Naive B cell (primary cell): Measurements from ENCODE around the gene TRAK1. TPM values are rescaled to one million over a fixed set of nuclear protein-coding genes. Genes with fewer than 3 reads are reported as not detected.

Experiments
- ATAC-seq, 2 donors: fragments of 150-1000 bp; cut with Tn5 transposase; 2 replicates each; pipeline ENCODE4 v1.10.0; 2021; ENCODE audit warnings: low read depth in 2 of 2, mild to moderate bottlenecking in 2 of 2, moderate library complexity in 2 of 2
- DNase-seq: peaks from one replicate; pipeline ENCODE4 v3.0.0; 2022
- H3K27ac Mint-ChIP-seq, 6 donors: one replicate each; pipeline ENCODE4 v1.8.0; 2020 to 2022; ENCODE audit warnings: mild to moderate bottlenecking in 6 of 6, mixed read lengths in 6 of 6, moderate library complexity in 5 of 6, inconsistent platforms in 2 of 6
- H3K27me3 Mint-ChIP-seq, 3 donors: one replicate each; pipeline ENCODE4 v1.8.0; 2021 to 2022; ENCODE audit warnings: mixed read lengths in 3 of 3, mild to moderate bottlenecking in 1 of 3
- H3K36me3 Mint-ChIP-seq, 2 donors: one replicate each; pipeline ENCODE4 v1.8.0; 2020 to 2022; ENCODE audit warnings: mixed read lengths in 2 of 2, inconsistent platforms in 1 of 2, mild to moderate bottlenecking in 1 of 2
- H3K4me1 Mint-ChIP-seq, 3 donors: one replicate each; pipeline ENCODE4 v1.8.0; 2020 to 2022; ENCODE audit warnings: mixed read lengths in 3 of 3, inconsistent platforms in 1 of 3, mild to moderate bottlenecking in 1 of 3, moderate library complexity in 1 of 3
- H3K4me3 Mint-ChIP-seq, 8 donors: one replicate each; pipeline ENCODE4 v1.8.0; 2020 to 2022; ENCODE audit warnings: mild to moderate bottlenecking in 8 of 8, mixed read lengths in 8 of 8, moderate library complexity in 8 of 8, inconsistent platforms in 2 of 8
- H3K9me3 Mint-ChIP-seq, 7 donors: one replicate each; pipeline ENCODE4 v1.8.0; 2020 to 2022; ENCODE audit warnings: mixed read lengths in 7 of 7, mild to moderate bottlenecking in 5 of 7, inconsistent platforms in 2 of 7, moderate library complexity in 1 of 7
- polyA plus RNA-seq, 6 donors: library from polyadenylated mRNA; unstranded; fragments of 300-500 nt; fragmentation: Illumina TruSeq; gene quantifications; one replicate each; pipeline ENCODE4 v1.2.3, GENCODE V29; 2021; ENCODE audit warnings: low read depth in 6 of 6

The TRAK1 gene
- polyA plus RNA-seq, 6 donors from 2014 or later = 20.5 to 54.1 (median 28.4) TPM

- H3K36me3 Mint-ChIP-seq = peaks cover 7 to 8% of the 10 kb centered on the region in 2 donors
- peaks cover 0 to 5% (median 0%) of the 10 kb centered on the region in 7 donors for H3K9me3 Mint-ChIP-seq
- ATAC-seq (no peak), DNase-seq (no peak)
- no peak overlapping the region for H3K4me3 Mint-ChIP-seq
- H3K27ac Mint-ChIP-seq = no peak overlapping the region
- peaks cover 35 to 49% (median 49%) of the 10 kb centered on the region in 3 donors for H3K4me1 Mint-ChIP-seq
- H3K27me3 Mint-ChIP-seq = no peaks in the 10 kb centered on the region
Observed at GRCh38 chr3:42106646-42107045, 15.5 kb downstream of the TRAK1 start.

DNA sequence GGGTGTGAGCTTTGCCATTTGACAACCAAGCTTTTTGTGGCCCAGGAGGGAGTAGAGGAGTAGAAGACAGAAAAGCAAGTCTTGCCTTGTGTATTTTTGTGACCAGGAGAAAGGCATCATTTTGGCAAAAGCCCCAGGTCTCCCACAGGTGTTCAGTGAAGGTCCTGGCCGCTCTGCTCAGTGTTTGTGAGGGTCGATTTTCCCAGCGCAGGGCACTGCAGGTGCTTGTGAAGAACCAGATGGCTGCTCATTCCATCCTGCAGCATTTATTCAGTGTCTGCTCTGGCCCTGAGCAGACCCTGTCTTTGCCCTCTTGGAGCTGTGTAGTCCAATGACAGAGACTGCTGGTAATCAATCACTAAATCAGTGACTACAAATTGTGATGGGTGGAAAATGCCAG lies 19.5 kb downstream of the TRAK1 start:
- Mint-ChIP-seq H3K4me3 (peak overlapping the region in 3 of 8 donors; percentile 20 to 63 (median 57)), H3K9me3 (no peaks in the 10 kb centered on the region), H3K36me3 (peaks cover 0 to under 1% of the 10 kb centered on the region in 2 donors), H3K4me1 (peaks cover 36 to 52% (median 52%) of the 10 kb centered on the region in 3 donors), H3K27ac (peak overlapping the region in 5 of 6 donors; percentile 43 to 92 (median 81)), H3K27me3 (no peaks in the 10 kb centered on the region)
- DNase-seq (no peak), ATAC-seq (no peak)

GRCh38 chr3:42114130-42114725 lies 23.1 kb downstream of the TRAK1 start:
- DNase-seq (peak; percentile 35), ATAC-seq (peak; percentile 75 to 85)
- Mint-ChIP-seq H3K4me1 (peaks cover 57 to 76% (median 70%) of the 10 kb centered on the region in 3 donors), H3K9me3 (no peaks in the 10 kb centered on the region), H3K36me3 (no peaks in the 10 kb centered on the region), H3K27ac (peak overlapping the region; percentile 80 to 92 (median 89)), H3K4me3 (peak overlapping the region; percentile 7 to 82 (median 68)), H3K27me3 (no peaks in the 10 kb centered on the region)

- H3K4me1 Mint-ChIP-seq = peaks cover 54 to 76% (median 73%) of the 10 kb centered on the region in 3 donors
Observed at GRCh38 chr3:42115215-42115614, 24.1 kb downstream of the TRAK1 start.

DNA sequence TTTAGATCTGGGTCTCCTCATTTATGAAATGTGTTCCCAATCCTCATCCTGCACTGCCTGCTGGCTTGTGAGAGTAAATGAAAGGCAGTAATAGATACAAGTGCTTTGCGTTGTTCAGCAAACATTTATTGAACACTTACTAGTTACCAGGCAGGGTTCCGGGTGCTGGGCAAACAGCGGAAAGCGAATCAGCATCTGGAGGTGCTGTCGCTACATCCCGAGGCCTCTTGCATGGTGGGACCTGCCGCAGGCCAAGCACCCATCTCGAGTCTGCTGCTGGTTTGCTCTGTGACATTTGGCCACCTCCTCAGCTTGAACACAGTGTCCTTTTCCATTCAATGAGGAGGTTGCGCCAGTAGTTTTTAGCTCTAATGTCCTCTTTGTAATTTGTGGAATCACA lies 24.8 kb downstream of the TRAK1 start:
- Mint-ChIP-seq H3K9me3 (no peaks in the 10 kb centered on the region), H3K4me3 (peak overlapping the region in 1 of 8 donors; percentile 54), H3K27me3 (no peaks in the 10 kb centered on the region), H3K27ac (peak overlapping the region in 4 of 6 donors; percentile 65 to 92 (median 84)), H3K36me3 (no peaks in the 10 kb centered on the region), H3K4me1 (peaks cover 51 to 76% (median 74%) of the 10 kb centered on the region in 3 donors)
- ATAC-seq = no peak
- DNase-seq = no peak

More at GRCh38 chr3:42115215-42115614, 24.1 kb downstream of the TRAK1 start:
- Mint-ChIP-seq H3K9me3 (no peaks in the 10 kb centered on the region), H3K27me3 (no peaks in the 10 kb centered on the region), H3K36me3 (no peaks in the 10 kb centered on the region), H3K27ac (peak overlapping the region in 5 of 6 donors; percentile 70 to 92 (median 85)), H3K4me3 (peak overlapping the region in 4 of 8 donors; percentile 62 to 82 (median 70))
- DNase-seq = no peak
- no peak for ATAC-seq

GRCh38 chr3:42116466-42116865 lies 25.3 kb downstream of the TRAK1 start:
- peaks cover 52 to 79% (median 76%) of the 10 kb centered on the region in 3 donors for H3K4me1 Mint-ChIP-seq

GRCh38 chr3:42117175-42118008 lies 26.2 kb downstream of the TRAK1 start:
- Mint-ChIP-seq H3K4me1 (peaks cover 56 to 88% (median 83%) of the 10 kb centered on the region in 3 donors), H3K4me3 (peak overlapping the region in 5 of 8 donors; percentile 12 to 60 (median 16)), H3K27ac (peak overlapping the region; percentile 31 to 92 (median 53)), H3K36me3 (no peaks in the 10 kb centered on the region), H3K9me3 (no peaks in the 10 kb centered on the region), H3K27me3 (no peaks in the 10 kb centered on the region)
- ATAC-seq (no peak), DNase-seq (no peak)

More at GRCh38 chr3:42116466-42116865, 25.3 kb downstream of the TRAK1 start:
- Mint-ChIP-seq H3K36me3 (no peaks in the 10 kb centered on the region), H3K27ac (peak overlapping the region in 4 of 6 donors; percentile 56 to 92 (median 83)), H3K27me3 (no peaks in the 10 kb centered on the region), H3K4me3 (no peak overlapping the region), H3K9me3 (no peaks in the 10 kb centered on the region)
- DNase-seq (no peak), ATAC-seq (no peak)

DNA sequence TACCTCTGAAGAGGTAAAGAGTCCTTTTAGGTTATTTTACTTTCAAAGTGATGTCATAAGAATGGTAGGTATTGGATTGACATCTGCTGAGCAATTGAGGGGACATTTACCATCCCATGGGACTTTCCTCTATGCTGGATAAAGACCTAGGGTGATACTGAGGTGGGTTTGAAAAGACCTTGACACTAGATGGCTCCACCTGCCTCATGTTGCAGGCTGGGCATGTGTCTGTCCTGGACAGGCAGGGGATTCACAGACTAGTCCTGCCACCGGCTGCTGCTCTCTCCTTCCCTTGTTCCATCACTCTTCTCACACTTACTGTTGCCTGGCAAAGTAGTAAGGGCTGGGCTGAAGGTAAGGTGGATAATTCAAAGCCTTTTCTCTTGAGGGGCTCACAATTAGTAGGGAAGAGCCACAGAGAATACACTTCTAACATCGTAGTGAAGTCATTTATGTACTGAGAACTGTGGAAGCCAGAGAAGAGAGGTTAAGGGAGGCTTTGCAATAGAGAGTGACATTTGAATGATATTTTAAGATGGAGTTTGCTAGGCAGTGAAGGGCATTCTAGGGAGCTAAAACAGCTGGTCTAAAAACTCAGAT lies 27.7 kb downstream of the TRAK1 start:
- Mint-ChIP-seq H3K27ac (peak overlapping the region; percentile 16 to 95 (median 79)), H3K4me1 (peaks cover 66 to 97% (median 91%) of the 10 kb centered on the region in 3 donors), H3K27me3 (no peaks in the 10 kb centered on the region), H3K4me3 (peak overlapping the region in 3 of 8 donors; percentile 41 to 55 (median 42)), H3K9me3 (no peaks in the 10 kb centered on the region), H3K36me3 (peaks cover 0 to 6% of the 10 kb centered on the region in 2 donors)
- DNase-seq = peak; percentile 18
- ATAC-seq = peak; percentile 55 to 58

- peaks cover 65 to 97% (median 90%) of the 10 kb centered on the region in 3 donors for H3K4me1 Mint-ChIP-seq
- ATAC-seq (no peak), DNase-seq (no peak)
- H3K27me3 Mint-ChIP-seq = no peaks in the 10 kb centered on the region
- peak overlapping the region in 5 of 8 donors; percentile 3 to 55 (median 29) for H3K4me3 Mint-ChIP-seq
- no peaks in the 10 kb centered on the region for H3K9me3 Mint-ChIP-seq
- H3K36me3 Mint-ChIP-seq = peaks cover 4 to 9% of the 10 kb centered on the region in 2 donors
- H3K27ac Mint-ChIP-seq = peak overlapping the region; percentile 52 to 95 (median 82)
Observed at GRCh38 chr3:42119561-42120355, 28.6 kb downstream of the TRAK1 start.

GRCh38 chr3:42120866-42121265 lies 29.7 kb downstream of the TRAK1 start:
- Mint-ChIP-seq H3K27ac (peak overlapping the region; percentile 9 to 91 (median 56)), H3K4me1 (peaks cover 59 to 89% (median 82%) of the 10 kb centered on the region in 3 donors), H3K9me3 (no peaks in the 10 kb centered on the region), H3K36me3 (peaks cover 12 to 16% of the 10 kb centered on the region in 2 donors), H3K27me3 (no peaks in the 10 kb centered on the region), H3K4me3 (peak overlapping the region in 1 of 8 donors; percentile 36)
- ATAC-seq (peak; percentile 35 to 46), DNase-seq (no peak)

GRCh38 chr3:42122261-42123011 lies 31.3 kb downstream of the TRAK1 start:
- Mint-ChIP-seq H3K27ac (peak overlapping the region in 4 of 6 donors; percentile 18 to 52 (median 48)), H3K27me3 (no peaks in the 10 kb centered on the region), H3K9me3 (no peaks in the 10 kb centered on the region), H3K4me3 (peak overlapping the region in 4 of 8 donors; percentile 10 to 49 (median 16)), H3K36me3 (peaks cover 12 to 16% of the 10 kb centered on the region in 2 donors), H3K4me1 (peaks cover 52 to 91% (median 74%) of the 10 kb centered on the region in 3 donors)
- no peak for ATAC-seq
- no peak for DNase-seq
